Spleen (tissue), 7 donors: Measurements from ENCODE around the gene NKAIN2.

Source experiments
- CTCF ChIP-seq, 11 experiments: fragments of 200-600 bp in 7 of 11; fragments of 450-650 bp in 4 of 11; sonication (generic) in 4 of 11; IDR thresholded peaks in 8 of 11; conservative IDR thresholded peaks in 3 of 11; 1 replicate in 7 of 11; 2 replicates in 4 of 11; pipeline versions ENCODE4 v1.4.0 to v1.8.0; 2016 to 2021; ENCODE audit warnings: antibody characterized with exemption in 11 of 11, inconsistent platforms in 4 of 11, mild to moderate bottlenecking in 1 of 11
- POLR2A ChIP-seq, 3 donors: fragments of 450-650 bp; IDR thresholded peaks; one replicate each; pipeline ENCODE4 v1.5.1; 2017; ENCODE audit warnings: antibody characterized with exemption in 3 of 3, mild to moderate bottlenecking in 1 of 3
- donor health status: DM: no; HTN: no; CAD: no; lungs with moderate emphysema.
- donor health status: DM: no; HTN: no; CAD: no.
- donor health status: DM: no; HTN: no; CAD: no.

GRCh38 chr6:124090491-124090890, 286.8 kb downstream of the NKAIN2 start:
- no peak for TF ChIP-seq CTCF (IDR thresholded peaks at IDR 0.05 in 8 of 11, conservative IDR thresholded peaks at IDR 0.05 in 3 of 11)
- no peak for TF ChIP-seq POLR2A (IDR thresholded peaks at IDR 0.05)
